CD14-positive monocyte (primary cell): ENCODE data around the gene CDH3. TPM values are rescaled to one million over a fixed set of nuclear protein-coding genes. Genes with fewer than 3 reads are reported as not detected.
A peak's percentile ranks its signal among the peaks of the same experiment; 100 is the strongest.

Experiments
- DNase-seq, 3 donors: peaks; one replicate each; pipeline ENCODE4 v3.0.0-alpha.2; 2011 to 2022
- H2AFZ ChIP-seq: 2 replicates; pipeline ENCODE4 v1.6.0; 2012; ENCODE audit warnings: mild to moderate bottlenecking, low read depth, low read length, inconsistent platforms; ENCODE audit not compliant: insufficient read depth, poor library complexity, severe bottlenecking
- H3K27ac ChIP-seq, 2 donors: 1 replicate in 1 of 2; 2 replicates in 1 of 2; pipeline ENCODE4 v1.5.1; 2012 to 2013; ENCODE audit warnings: low read length in 2 of 2, control low read depth in 1 of 2, inconsistent platforms in 1 of 2, low read depth in 1 of 2, mild to moderate bottlenecking in 1 of 2
- H3K27me3 ChIP-seq, 2 donors: one replicate each; pipeline versions ENCODE4 v1.6.0 to v1.6.1; 2011 to 2013; ENCODE audit warnings: low read length in 2 of 2; ENCODE audit not compliant: control insufficient read depth in 2 of 2, insufficient read depth in 2 of 2
- H3K36me3 ChIP-seq, 2 donors: replicated peaks in 1 of 2; 1 replicate in 1 of 2; 2 replicates in 1 of 2; pipeline versions ENCODE4 v1.5.1 to v1.6.1; 2012 to 2013; ENCODE audit warnings: low read length in 2 of 2, control low read depth in 1 of 2, inconsistent platforms in 1 of 2, mild to moderate bottlenecking in 1 of 2; ENCODE audit not compliant: insufficient read depth in 2 of 2, control insufficient read depth in 1 of 2
- H3K4me1 ChIP-seq, 2 donors: 1 replicate in 1 of 2; 2 replicates in 1 of 2; pipeline versions ENCODE4 v1.5.1 to v1.6.1; 2012 to 2013; ENCODE audit warnings: low read length in 2 of 2, control low read depth in 1 of 2, inconsistent platforms in 1 of 2, mild to moderate bottlenecking in 1 of 2, moderate library complexity in 1 of 2; ENCODE audit not compliant: insufficient read depth in 2 of 2, control insufficient read depth in 1 of 2
- H3K4me2 ChIP-seq: replicated peaks from 2 replicates; pipeline ENCODE3; 2012; ENCODE audit warnings: low read length, moderate library complexity, mild to moderate bottlenecking; ENCODE audit not compliant: poor library complexity, severe bottlenecking; ENCODE audit errors: extremely low read depth
- H3K4me3 ChIP-seq, 3 experiments: fragments of 200-600 bp in 1 of 3; sonication (generic) in 1 of 3; replicated peaks in 1 of 3; 1 replicate in 2 of 3; 2 replicates in 1 of 3; pipeline ENCODE4 v1.5.1; 2011 to 2013; ENCODE audit warnings: low read length in 3 of 3, mild to moderate bottlenecking in 3 of 3, control low read depth in 2 of 3, low read depth in 2 of 3, inconsistent platforms in 1 of 3, moderate library complexity in 1 of 3
- H3K79me2 ChIP-seq: 2 replicates; pipeline ENCODE4 v1.6.0; 2012; ENCODE audit warnings: mild to moderate bottlenecking, control low read depth, inconsistent platforms, low read length, moderate library complexity; ENCODE audit not compliant: insufficient read depth
- H3K9ac ChIP-seq: 2 replicates; pipeline ENCODE4 v1.6.0; 2017; ENCODE audit warnings: low read length, mild to moderate bottlenecking; ENCODE audit not compliant: insufficient read depth, poor library complexity, severe bottlenecking
- H3K9me3 ChIP-seq, 2 donors: replicated peaks in 1 of 2; 1 replicate in 1 of 2; 2 replicates in 1 of 2; pipeline versions ENCODE4 v1.5.1 to v1.6.1; 2012 to 2013; ENCODE audit warnings: low read length in 2 of 2, control low read depth in 1 of 2; ENCODE audit not compliant: control insufficient read depth in 1 of 2, insufficient read depth in 1 of 2
- H4K20me1 ChIP-seq: 2 replicates; pipeline ENCODE4 v1.6.0; 2012; ENCODE audit warnings: mild to moderate bottlenecking, low read length, control low read depth, moderate library complexity; ENCODE audit not compliant: insufficient read depth
- H3K27ac Mint-ChIP-seq, 7 donors: one replicate each; pipeline ENCODE4 v1.8.0; 2020; ENCODE audit warnings: mild to moderate bottlenecking in 7 of 7, mixed read lengths in 7 of 7, moderate library complexity in 6 of 7, inconsistent platforms in 2 of 7
- H3K27me3 Mint-ChIP-seq, 3 donors: one replicate each; pipeline ENCODE4 v1.8.0; 2021 to 2022; ENCODE audit warnings: low read depth in 3 of 3, mild to moderate bottlenecking in 3 of 3, mixed read lengths in 3 of 3, moderate library complexity in 3 of 3, inconsistent platforms in 1 of 3
- H3K36me3 Mint-ChIP-seq, 2 donors: one replicate each; pipeline ENCODE4 v1.8.0; 2020; ENCODE audit warnings: mixed read lengths in 2 of 2, inconsistent platforms in 1 of 2, mild to moderate bottlenecking in 1 of 2
- H3K4me1 Mint-ChIP-seq: one replicate; pipeline ENCODE4 v1.8.0; 2020; ENCODE audit warnings: mild to moderate bottlenecking, mixed read lengths
- H3K4me3 Mint-ChIP-seq, 2 donors: one replicate each; pipeline ENCODE4 v1.8.0; 2020; ENCODE audit warnings: mild to moderate bottlenecking in 2 of 2, mixed read lengths in 2 of 2, moderate library complexity in 1 of 2
- H3K9me3 Mint-ChIP-seq, 7 donors: one replicate each; pipeline ENCODE4 v1.8.0; 2020 to 2022; ENCODE audit warnings: mixed read lengths in 7 of 7, mild to moderate bottlenecking in 6 of 7, moderate library complexity in 6 of 7, inconsistent platforms in 2 of 7
- WGBS: methylation state at CpG from one replicate; pipeline ENCODE4 v1.1.5; 2013; ENCODE audit warnings: missing lambda C conversion rate; ENCODE audit not compliant: insufficient coverage; 5-methylcytosine and 5-hydroxymethylcytosine counted together
- intact Hi-C, 2 donors: fragments of 100-400 bp; cut with micrococcal nuclease; formaldehyde crosslinking; loops; one replicate each; pipeline versions ENCODE4 v1.15.0 to v1.15.1; 2023
- polyA plus RNA-seq, 3 donors: library from polyadenylated mRNA; depleted of rRNA in 1 of 3; unstranded in 2 of 3; stranded (reverse) in 1 of 3; fragments of 300-500 nt in 2 of 3; fragments of >200 nt in 1 of 3; fragmentation: Illumina TruSeq in 2 of 3; gene quantifications; 1 replicate in 2 of 3; 2 replicates in 1 of 3; pipeline ENCODE4 v1.2.3, GENCODE V29; 2012 to 2021
- TF ChIP-seq, protein P1 (sequence below): fragments of 200-600 bp; IDR thresholded peaks from one replicate; pipeline ENCODE4 v1.8.0; 2022; ENCODE audit warnings: antibody characterized with exemption, mild to moderate bottlenecking

The CDH3 gene
- polyA plus RNA-seq, 3 donors = not detected

DNA sequence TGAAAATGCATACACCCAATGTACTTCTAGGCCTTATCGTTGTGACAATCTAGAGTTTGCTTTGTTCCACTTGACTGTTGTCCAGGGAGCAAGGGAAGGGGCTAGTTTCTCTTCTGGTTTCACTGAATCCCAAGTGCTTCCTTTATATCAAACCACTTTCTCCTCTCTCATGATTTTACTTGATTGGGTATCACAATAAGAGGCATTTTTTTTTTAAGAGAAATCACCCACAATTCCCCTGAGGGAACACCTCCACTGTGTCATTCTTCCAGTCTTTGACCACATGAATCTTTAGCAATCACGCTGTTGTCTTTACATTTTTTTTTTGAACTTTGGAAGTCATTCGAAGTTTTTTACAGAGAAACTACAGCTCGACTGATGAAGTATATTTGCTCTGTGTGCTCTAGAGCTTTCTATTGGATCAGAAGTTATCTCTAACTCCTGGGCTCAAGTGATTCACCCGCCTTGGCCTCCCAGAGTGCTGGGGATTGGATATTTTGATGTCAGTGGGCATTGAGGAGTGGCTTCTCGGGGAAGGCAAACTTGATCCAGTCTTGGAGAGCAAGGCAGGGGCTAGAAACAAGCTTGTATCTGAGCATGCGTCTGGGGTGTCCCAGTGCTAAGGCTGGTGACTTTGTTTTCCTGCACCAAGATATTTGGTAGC, 95.0 kb downstream of the CDH3 start:
- TF ChIP-seq, protein P1, sequence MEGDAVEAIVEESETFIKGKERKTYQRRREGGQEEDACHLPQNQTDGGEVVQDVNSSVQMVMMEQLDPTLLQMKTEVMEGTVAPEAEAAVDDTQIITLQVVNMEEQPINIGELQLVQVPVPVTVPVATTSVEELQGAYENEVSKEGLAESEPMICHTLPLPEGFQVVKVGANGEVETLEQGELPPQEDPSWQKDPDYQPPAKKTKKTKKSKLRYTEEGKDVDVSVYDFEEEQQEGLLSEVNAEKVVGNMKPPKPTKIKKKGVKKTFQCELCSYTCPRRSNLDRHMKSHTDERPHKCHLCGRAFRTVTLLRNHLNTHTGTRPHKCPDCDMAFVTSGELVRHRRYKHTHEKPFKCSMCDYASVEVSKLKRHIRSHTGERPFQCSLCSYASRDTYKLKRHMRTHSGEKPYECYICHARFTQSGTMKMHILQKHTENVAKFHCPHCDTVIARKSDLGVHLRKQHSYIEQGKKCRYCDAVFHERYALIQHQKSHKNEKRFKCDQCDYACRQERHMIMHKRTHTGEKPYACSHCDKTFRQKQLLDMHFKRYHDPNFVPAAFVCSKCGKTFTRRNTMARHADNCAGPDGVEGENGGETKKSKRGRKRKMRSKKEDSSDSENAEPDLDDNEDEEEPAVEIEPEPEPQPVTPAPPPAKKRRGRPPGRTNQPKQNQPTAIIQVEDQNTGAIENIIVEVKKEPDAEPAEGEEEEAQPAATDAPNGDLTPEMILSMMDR = no peak
- Mint-ChIP-seq H3K27ac (peak overlapping the region in 3 of 7 donors; percentile 28 to 37 (median 32)), H3K4me3 (no peak overlapping the region), H3K27me3 (peaks cover 39 to 52% (median 48%) of the 10 kb centered on the region in 3 donors), H3K4me1 (peaks cover 40% of the 10 kb centered on the region), H3K36me3 (peaks cover 5 to 8% of the 10 kb centered on the region in 2 donors), H3K9me3 (peaks cover 0 to 10% (median 8%) of the 10 kb centered on the region in 7 donors)
- Histone ChIP-seq H3K9me3 (peaks cover 0 to 10% of the 10 kb centered on the region in 2 donors), H2AFZ (no peak overlapping the region), H3K27ac (no peak overlapping the region), H4K20me1 (no peaks in the 10 kb centered on the region), H3K9ac (no peak overlapping the region), H3K4me3 (no peak overlapping the region), H3K36me3 (no peaks in the 10 kb centered on the region), H3K79me2 (no peaks in the 10 kb centered on the region), H3K4me1 (peaks cover 33 to 46% of the 10 kb centered on the region in 2 donors), H3K4me2 (no peak overlapping the region), H3K27me3 (peaks cover 20 to 32% of the 10 kb centered on the region in 2 donors)
- 35% methylated on average over 6 of the region's 7 CpGs for WGBS
- no peak for DNase-seq
- intact Hi-C loops = no loop called here

DNA sequence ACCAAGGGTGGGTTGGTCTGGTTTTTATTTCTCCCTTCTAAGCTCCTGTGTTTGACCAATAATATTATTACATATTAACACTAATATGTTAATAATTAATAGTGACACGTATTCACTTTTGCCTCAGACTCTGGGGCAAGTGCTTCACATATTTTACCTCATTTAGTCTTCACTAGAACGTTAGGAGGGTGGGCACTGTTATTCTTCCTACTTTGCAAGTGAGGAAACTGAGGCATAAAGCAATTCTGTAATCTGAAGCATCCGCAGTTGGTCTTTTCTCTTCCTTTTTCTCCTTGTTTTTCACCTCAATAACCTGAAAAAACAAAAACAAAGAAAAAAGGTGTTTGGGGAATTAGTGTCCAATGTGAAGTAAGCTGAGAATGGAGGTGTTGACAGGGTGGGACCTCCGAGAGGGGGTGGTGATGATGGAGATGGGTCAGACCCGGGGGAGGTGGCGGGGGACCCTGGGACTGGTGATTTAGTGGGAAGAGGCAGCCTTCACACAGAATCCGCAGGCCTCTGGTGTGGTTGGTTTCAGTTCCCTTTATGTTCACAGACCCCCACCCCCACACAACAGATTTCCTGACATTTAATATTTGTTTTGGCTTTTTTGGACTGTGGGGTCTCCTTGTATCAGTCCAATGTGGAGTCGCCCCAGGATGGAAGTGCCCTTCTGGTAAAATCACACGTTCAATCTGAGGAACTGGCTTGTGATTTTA, 95.7 kb downstream of the CDH3 start:
- peak overlapping the region; percentile 18 for H2AFZ ChIP-seq
- H3K27me3 ChIP-seq = peaks cover 20 to 29% of the 10 kb centered on the region in 2 donors
- Mint-ChIP-seq H3K4me3 (peak overlapping the region; percentile 4 to 53), H3K36me3 (peaks cover 5 to 8% of the 10 kb centered on the region in 2 donors), H3K27me3 (peaks cover 34 to 47% (median 43%) of the 10 kb centered on the region in 3 donors), H3K9me3 (peaks cover 0 to 10% (median 8%) of the 10 kb centered on the region in 7 donors), H3K4me1 (peaks cover 40% of the 10 kb centered on the region), H3K27ac (peak overlapping the region in 3 of 7 donors; percentile 5 to 77 (median 21))
- intact Hi-C loops = no loop called here
- H3K36me3 ChIP-seq = no peaks in the 10 kb centered on the region
- H3K9ac ChIP-seq = no peak overlapping the region
- H3K4me2 ChIP-seq = peak overlapping the region; percentile 19
- TF ChIP-seq, protein P1 = no peak
- no peak overlapping the region for H3K27ac ChIP-seq
- peaks cover 0 to 10% of the 10 kb centered on the region in 2 donors for H3K9me3 ChIP-seq
- 4% methylated on average over 3 of the region's 9 CpGs for WGBS
- peaks cover 33 to 46% of the 10 kb centered on the region in 2 donors for H3K4me1 ChIP-seq
- no peaks in the 10 kb centered on the region for H4K20me1 ChIP-seq
- no peaks in the 10 kb centered on the region for H3K79me2 ChIP-seq
- DNase-seq = peak in 2 of 3 donors; percentile 8 to 30
- H3K4me3 ChIP-seq = no peak overlapping the region
